ENCODE data around the gene TLR10.
"Not testable (repeated sequence)": the region's sequence is repeated elsewhere in the genome, so short reads cannot be mapped to it uniquely, and the experiment has no call there.

Gene TLR10

DNA sequence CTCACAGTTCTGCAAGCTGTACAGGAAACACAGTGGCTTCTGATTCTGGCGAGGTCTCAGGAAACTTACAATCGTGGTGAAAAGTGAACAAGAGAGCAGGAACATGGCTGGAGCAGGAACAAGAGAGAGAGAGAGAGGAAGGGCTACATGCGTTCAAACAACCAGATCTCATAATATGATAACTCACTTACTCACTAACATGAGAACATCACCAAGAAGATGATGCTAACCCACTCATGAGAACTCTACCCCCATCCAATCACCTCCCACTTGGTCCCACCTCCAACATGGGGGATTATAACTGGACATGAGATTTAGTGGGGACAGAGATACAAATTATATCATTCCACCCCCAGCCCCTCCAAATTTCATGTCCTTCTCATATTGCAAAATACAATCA lies 31.6 kb upstream of the TLR10 start:
- ChIA-PET POLR2A (interaction anchor here (0.7 to 2.3 kb wide), 3 partner anchors 11 to 738 kb away, joined by 4 to 6 read pairs (median 5); partner anchors contain the start of genes TLR1 and TLR10), CTCF (interaction anchor here (1.1 to 2.5 kb wide), 5 partner anchors 10 to 320 kb away, joined by 3 to 11 read pairs (median 3); partner anchors contain the start of gene TLR1)
- DNase-seq (ENCODE audit: extremely low spot score): no peak
- TF ChIP-seq, protein P1, sequence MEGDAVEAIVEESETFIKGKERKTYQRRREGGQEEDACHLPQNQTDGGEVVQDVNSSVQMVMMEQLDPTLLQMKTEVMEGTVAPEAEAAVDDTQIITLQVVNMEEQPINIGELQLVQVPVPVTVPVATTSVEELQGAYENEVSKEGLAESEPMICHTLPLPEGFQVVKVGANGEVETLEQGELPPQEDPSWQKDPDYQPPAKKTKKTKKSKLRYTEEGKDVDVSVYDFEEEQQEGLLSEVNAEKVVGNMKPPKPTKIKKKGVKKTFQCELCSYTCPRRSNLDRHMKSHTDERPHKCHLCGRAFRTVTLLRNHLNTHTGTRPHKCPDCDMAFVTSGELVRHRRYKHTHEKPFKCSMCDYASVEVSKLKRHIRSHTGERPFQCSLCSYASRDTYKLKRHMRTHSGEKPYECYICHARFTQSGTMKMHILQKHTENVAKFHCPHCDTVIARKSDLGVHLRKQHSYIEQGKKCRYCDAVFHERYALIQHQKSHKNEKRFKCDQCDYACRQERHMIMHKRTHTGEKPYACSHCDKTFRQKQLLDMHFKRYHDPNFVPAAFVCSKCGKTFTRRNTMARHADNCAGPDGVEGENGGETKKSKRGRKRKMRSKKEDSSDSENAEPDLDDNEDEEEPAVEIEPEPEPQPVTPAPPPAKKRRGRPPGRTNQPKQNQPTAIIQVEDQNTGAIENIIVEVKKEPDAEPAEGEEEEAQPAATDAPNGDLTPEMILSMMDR (IDR thresholded peaks at IDR 0.05; ENCODE audit: control extremely low read depth, extremely low read depth, low read depth, missing control alignments): no peak

DNA sequence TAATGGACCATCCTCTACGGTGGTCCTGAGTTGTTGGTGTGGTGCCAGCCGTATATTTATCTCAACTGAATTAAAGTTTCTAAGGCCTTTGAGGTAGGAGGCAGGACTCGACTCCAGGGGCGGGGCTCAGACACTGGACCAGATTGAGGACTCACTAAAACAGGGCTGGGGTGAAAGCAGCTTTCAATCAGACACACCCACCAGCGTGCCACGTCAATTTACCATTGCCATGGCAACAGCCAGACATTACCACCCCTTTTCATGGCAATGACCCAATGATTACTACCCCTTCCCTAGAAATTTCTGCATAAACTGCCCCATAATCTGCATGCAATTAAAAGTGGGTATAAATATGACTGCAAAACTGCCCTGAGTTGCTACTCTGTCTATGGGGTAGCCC lies 28.5 kb upstream of the TLR10 start:
- POLR2A ChIA-PET: interaction anchor here (0.7 kb wide), 1 partner anchor 30 kb away, joined by 4 read pairs; no protein-coding TSS in a partner anchor
- CTCF ChIA-PET: interaction anchor here (3.8 kb wide), 1 partner anchor 28 kb away, joined by 16 read pairs; the partner anchor contains the start of gene TLR10

DNA sequence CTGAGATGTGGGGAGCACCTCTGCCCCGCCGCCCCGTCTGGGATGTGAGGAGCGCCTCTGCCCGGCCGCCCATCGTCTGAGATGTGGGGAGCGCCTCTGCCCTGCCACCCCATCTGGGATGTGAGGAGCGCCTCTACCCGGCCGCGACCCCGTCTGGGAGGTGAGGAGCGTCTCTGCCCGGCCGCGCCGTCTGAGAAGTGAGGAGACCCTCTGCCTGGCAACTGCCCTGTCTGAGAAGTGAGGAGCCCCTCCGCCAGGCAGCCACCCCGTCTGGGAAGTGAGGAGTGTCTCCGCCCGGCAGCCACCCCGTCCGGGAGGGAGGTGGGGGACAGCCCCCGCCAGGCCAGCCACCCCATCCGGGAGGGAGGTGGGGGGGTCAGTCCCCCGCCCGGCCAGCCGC lies 24.7 kb upstream of the TLR10 start:
- POLR2A ChIA-PET; DNase-seq (ENCODE audit: extremely low spot score): not testable (repeated sequence)
- CTCF ChIA-PET: interaction anchor here (10.5 kb wide), 1 partner anchor 47 kb away, joined by 128 read pairs; no protein-coding TSS in a partner anchor

More for the DNA sequence above, 28.5 kb upstream of the TLR10 start:
- TF ChIP-seq, protein P1 (IDR thresholded peaks at IDR 0.05; ENCODE audit: control extremely low read depth, extremely low read depth, low read depth, missing control alignments): no peak
- no peak for DNase-seq (ENCODE audit: extremely low spot score)

DNA sequence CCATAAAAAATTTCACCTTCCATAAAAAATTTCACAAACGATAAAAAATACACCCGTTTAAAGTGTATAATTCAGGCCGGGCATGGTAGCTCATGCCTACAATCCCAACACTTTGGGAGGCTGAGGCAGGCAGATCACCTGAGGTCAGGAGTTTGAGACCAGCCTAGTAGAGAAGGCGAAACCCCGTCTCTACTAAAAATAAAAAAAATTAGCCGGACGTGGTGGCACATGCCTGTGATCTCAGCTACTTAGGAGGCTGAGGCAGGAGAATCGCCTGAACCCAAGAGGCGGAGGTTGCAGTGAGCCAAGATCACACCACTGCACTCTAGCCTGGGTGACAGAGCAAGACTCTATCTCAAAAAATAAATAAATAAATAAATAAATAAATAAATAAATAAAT lies 23.5 kb upstream of the TLR10 start:
- not testable (repeated sequence) for DNase-seq (ENCODE audit: extremely low spot score)
- POLR2A ChIA-PET: interaction anchor here (1.6 to 3.3 kb wide), 2 partner anchors 13 to 24 kb away, joined by 5 to 14 read pairs; partner anchors contain the start of gene TLR10
- CTCF ChIA-PET: interaction anchor here (0.9 to 16.4 kb wide), 8 partner anchors 12 to 70 kb away, joined by 3 to 256 read pairs (median 18); partner anchors contain the start of gene TLR10

DNA sequence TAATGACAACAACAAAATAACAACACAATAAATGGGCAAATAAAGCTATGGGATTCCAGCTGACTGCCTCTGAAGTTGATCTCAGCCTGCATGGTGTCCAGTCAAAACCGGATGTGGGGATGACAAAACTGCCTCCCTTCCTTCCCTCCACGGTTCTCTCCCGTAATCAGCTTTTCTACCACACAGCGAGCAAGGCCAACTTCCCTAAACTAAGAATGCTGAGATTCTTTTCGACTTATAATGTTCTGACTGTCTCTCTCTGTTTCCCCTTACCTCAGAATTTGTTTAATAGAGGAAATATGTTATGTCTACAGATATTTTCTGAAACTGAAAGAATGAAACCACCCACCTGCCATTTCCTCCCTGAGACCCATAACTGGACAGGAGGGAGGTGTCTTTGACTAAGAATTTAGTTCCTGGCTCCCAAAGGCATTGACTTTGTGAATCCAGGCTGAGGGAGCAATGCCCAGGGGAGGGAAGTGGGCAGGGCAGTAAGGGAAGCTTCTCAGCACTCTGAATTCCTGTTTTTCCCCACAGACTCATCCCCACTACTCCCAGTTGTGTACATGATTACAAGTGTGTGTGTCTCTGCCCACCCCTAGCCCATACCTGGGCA lies 22.8 kb upstream of the TLR10 start:
- CTCF ChIA-PET: interaction anchor here (0.7 to 16.4 kb wide), 15 partner anchors 11 to 672 kb away, joined by 3 to 256 read pairs (median 8); partner anchors contain the start of gene TLR10
- TF ChIP-seq, protein P1 (IDR thresholded peaks at IDR 0.05; ENCODE audit: control extremely low read depth, extremely low read depth, low read depth, missing control alignments): no peak
- POLR2A ChIA-PET: interaction anchor here (1.0 to 3.3 kb wide), 5 partner anchors 10 to 47 kb away, joined by 4 to 14 read pairs (median 6); partner anchors contain the start of gene TLR10
- DNase-seq (ENCODE audit: extremely low spot score): peak; percentile 74

DNA sequence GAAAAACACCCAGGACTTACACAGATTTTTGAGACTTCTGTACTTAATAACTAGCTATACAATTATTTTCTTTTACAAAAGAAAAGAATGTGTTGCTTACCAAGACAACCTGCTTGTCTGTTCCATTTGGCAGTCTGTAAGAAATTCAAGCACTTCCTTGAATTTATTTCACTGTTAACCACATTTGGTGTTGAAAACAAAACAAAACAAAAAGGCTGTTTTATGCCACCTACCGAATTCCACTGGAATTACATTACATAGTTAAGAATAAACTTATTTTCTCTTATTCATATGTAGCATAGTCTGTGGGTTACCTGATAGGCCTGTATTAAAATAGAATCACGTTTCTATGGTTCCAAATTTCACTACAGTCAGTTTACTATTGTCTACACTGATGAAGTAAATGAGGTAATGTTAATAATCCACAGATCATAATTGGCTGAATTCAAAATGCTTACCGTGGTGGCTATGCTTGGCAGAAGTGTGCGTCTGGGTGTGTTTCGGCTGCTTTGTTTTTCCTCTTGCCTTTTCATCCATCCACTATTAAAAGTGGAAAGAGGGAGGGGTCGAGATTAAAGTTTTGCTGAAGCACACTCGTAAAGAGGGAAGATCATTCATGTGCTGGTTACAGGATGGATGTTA lies 22.0 kb upstream of the TLR10 start, which contains the start of gene TLR1:
Gene TLR1 (minus strand): TSS at position 138 of the 642 bp plus-strand sequence. CDS start 5,960 bp downstream, outside the sequence.
- TF ChIP-seq, protein P1 (IDR thresholded peaks at IDR 0.05; ENCODE audit: control extremely low read depth, extremely low read depth, low read depth, missing control alignments): peak; percentile 41
- POLR2A ChIA-PET: interaction anchor here (0.9 to 3.3 kb wide), 11 partner anchors 10 to 669 kb away, joined by 3 to 14 read pairs (median 4); partner anchors contain the start of gene TLR10
- DNase-seq (ENCODE audit: extremely low spot score): no peak
- CTCF ChIA-PET: interaction anchor here (0.8 to 16.4 kb wide), 28 partner anchors 9 to 715 kb away, joined by 3 to 256 read pairs (median 7); partner anchors contain the start of gene TLR10

All from GM10248 (cell line).